Neural progenitor cell (in vitro differentiated cells): ENCODE measurements around the gene ASPRV1.

Experiments
- EZH2phosphoT487 ChIP-seq: fragments of 200-600 bp; sonication (generic); IDR thresholded peaks from 2 replicates; pipeline ENCODE4 v1.6.1; 2017; ENCODE audit warnings: antibody characterized with exemption
- TF ChIP-seq, protein P1 (sequence below): fragments of 200-600 bp; sonication (generic); IDR thresholded peaks from 2 replicates; pipeline ENCODE4 v1.5.1; 2017; ENCODE audit warnings: antibody characterized with exemption, mild to moderate bottlenecking

DNA sequence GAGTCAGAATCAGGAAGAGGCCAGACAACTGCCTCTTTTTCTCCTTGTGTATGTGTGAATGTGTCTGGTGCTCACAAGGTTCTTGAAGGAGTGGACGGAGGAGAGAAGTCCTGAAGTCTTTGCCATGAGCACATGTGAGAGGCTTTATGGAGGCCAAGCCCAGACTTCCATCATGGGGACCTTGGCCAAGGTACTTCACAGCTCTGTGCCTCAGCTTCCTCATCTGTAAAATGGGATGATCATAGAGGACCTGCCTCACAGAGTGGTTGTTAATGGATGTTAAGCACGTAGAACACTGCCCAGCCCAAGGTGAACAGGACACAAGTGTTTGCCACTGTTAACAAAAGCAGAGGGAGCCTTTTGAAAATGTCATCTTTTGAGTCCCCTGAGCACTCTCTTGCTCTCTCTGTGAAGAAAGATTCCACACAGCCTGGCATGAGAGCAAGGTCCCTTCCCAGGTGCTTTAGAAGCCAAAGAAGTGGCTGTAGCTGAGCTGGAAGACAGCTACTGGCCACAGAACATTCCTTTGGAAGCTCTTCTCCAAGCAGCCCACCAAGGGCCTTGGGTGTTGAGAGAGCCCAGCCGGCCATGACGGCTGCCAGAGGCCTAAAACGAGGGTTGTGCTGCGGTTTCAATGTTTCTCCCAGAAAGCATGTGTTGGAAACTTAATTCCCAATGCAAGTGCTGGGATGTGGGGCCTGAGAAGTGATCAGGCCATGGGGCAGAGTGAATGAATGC, 41.8 kb upstream of the ASPRV1 start:
- TF ChIP-seq, protein P1, sequence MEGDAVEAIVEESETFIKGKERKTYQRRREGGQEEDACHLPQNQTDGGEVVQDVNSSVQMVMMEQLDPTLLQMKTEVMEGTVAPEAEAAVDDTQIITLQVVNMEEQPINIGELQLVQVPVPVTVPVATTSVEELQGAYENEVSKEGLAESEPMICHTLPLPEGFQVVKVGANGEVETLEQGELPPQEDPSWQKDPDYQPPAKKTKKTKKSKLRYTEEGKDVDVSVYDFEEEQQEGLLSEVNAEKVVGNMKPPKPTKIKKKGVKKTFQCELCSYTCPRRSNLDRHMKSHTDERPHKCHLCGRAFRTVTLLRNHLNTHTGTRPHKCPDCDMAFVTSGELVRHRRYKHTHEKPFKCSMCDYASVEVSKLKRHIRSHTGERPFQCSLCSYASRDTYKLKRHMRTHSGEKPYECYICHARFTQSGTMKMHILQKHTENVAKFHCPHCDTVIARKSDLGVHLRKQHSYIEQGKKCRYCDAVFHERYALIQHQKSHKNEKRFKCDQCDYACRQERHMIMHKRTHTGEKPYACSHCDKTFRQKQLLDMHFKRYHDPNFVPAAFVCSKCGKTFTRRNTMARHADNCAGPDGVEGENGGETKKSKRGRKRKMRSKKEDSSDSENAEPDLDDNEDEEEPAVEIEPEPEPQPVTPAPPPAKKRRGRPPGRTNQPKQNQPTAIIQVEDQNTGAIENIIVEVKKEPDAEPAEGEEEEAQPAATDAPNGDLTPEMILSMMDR: no peak
- no peak for TF ChIP-seq EZH2phosphoT487
